Cerebellar nuclear complex (tissue), 1 donor: Measurements from ENCODE around the gene KCNN4.
"Not testable (repeated sequence)": the region's sequence is repeated elsewhere in the genome, so short reads cannot be mapped to it uniquely, and the experiment has no call there.

Experiments used
- DNase-seq, 2 experiments: peaks; one replicate each; lab custom pipeline; 2025; lab: John Stamatoyannopoulos, UW

The KCNN4 gene

GRCh38 chr19:43780706-43781525, at the start of gene KCNN4:
Gene KCNN4, minus strand, starts transcription at chr19:43780973. Its CDS starts 112 bp downstream, at chr19:43780861.
- no peak for DNase-seq

GRCh38 chr19:43826787-43827754, 46.3 kb upstream of the KCNN4 start, which contains the start of gene ZNF283:
Gene ZNF283, plus strand, starts transcription at chr19:43827321. Its CDS starts 6,184 bp downstream, at chr19:43833505.
- peak; percentile 76 to 94 for DNase-seq

- not testable (repeated sequence) for DNase-seq
Measured at GRCh38 chr19:43824572-43824971, 43.8 kb upstream of the KCNN4 start.

- not testable (repeated sequence) for DNase-seq
Measured at GRCh38 chr19:43823856-43824255, 43.1 kb upstream of the KCNN4 start.

- DNase-seq: no peak
Measured at GRCh38 chr19:43820884-43821215, 40.1 kb upstream of the KCNN4 start.

- DNase-seq: no peak
Measured at GRCh38 chr19:43820098-43820883, 39.5 kb upstream of the KCNN4 start.

- no peak for DNase-seq
Measured at GRCh38 chr19:43818500-43818899, 37.7 kb upstream of the KCNN4 start.

GRCh38 chr19:43817454-43817853, 36.7 kb upstream of the KCNN4 start:
- not testable (repeated sequence) for DNase-seq

GRCh38 chr19:43814663-43815352, 34.0 kb upstream of the KCNN4 start:
- DNase-seq: no peak

GRCh38 chr19:43812688-43813087, 31.9 kb upstream of the KCNN4 start:
- no peak for DNase-seq

- DNase-seq: no peak
Measured at GRCh38 chr19:43812259-43812658, 31.5 kb upstream of the KCNN4 start.

GRCh38 chr19:43811837-43812236, 31.1 kb upstream of the KCNN4 start:
- DNase-seq: no peak

GRCh38 chr19:43809762-43810696, 29.3 kb upstream of the KCNN4 start:
- peak in 1 of 2 experiments; percentile 8 for DNase-seq

- DNase-seq: no peak
Measured at GRCh38 chr19:43807651-43808050, 26.9 kb upstream of the KCNN4 start.

GRCh38 chr19:43806848-43807247, 26.1 kb upstream of the KCNN4 start:
- DNase-seq: no peak

GRCh38 chr19:43806401-43806800, 25.6 kb upstream of the KCNN4 start:
- not testable (repeated sequence) for DNase-seq

- no peak for DNase-seq
Measured at GRCh38 chr19:43804432-43804831, 23.7 kb upstream of the KCNN4 start.

- DNase-seq: no peak
Measured at GRCh38 chr19:43802216-43802951, 21.6 kb upstream of the KCNN4 start, which contains the start of gene LYPD5. Gene LYPD5, minus strand, starts transcription at chr19:43802447. Its CDS starts 67 bp downstream, at chr19:43802380.

- no peak for DNase-seq
Measured at GRCh38 chr19:43799502-43800142, 18.8 kb upstream of the KCNN4 start.
